Endothelial cell of umbilical vein (primary cell): ENCODE results near the gene HCN2. TPM values are rescaled to one million over a fixed set of nuclear protein-coding genes. Genes with fewer than 3 reads are reported as not detected.

Experiments
- BruUV-seq: library from RNA; stranded (reverse); fragments of 400-500 nt; replicated peaks from 2 replicates; lab custom pipeline; 2021; lab: Mats Ljungman, UMichigan
- CTCF ChIA-PET: fragments of 300-600, 350-600 bp; sonication (Branson Sonifier 250); formaldehyde crosslinking; loops from one replicate; lab custom pipeline; 2021; ENCODE audit warnings: antibody characterized with exemption, inconsistent platforms; lab: Charles Lee
- POLR2A ChIA-PET: fragments of 300-600, 350-600 bp; sonication (Branson Sonifier 250); formaldehyde crosslinking; loops from one replicate; lab custom pipeline; 2021; ENCODE audit warnings: antibody characterized with exemption, inconsistent platforms; lab: Charles Lee
- DNase-seq: peaks from one replicate; pipeline ENCODE4 v3.0.0-alpha.2; 2011; ENCODE audit warnings: low read depth, low spot score
- FAIRE-seq: peaks from 2 replicates; lab custom pipeline; 2011; peaks lifted over from hg19 to GRCh38; lab: Jason Lieb, UNC
- H2AFZ ChIP-seq: 2 replicates; pipeline ENCODE4 v1.6.0; 2012; ENCODE audit warnings: low read depth, low read length, control low read depth, inconsistent platforms
- H3K27ac ChIP-seq: 2 replicates; pipeline ENCODE4 v1.5.1; 2011; ENCODE audit warnings: low read depth, mild to moderate bottlenecking, control low read depth, low read length, moderate library complexity; ENCODE audit not compliant: insufficient read depth
- H3K27me3 ChIP-seq, 2 experiments: 2 replicates each; pipeline versions ENCODE4 v1.6.0 to v1.6.1; 2011; ENCODE audit warnings: low read length in 2 of 2, mixed read lengths in 1 of 2; ENCODE audit not compliant: control insufficient read depth in 2 of 2, insufficient read depth in 2 of 2
- H3K36me3 ChIP-seq, 2 experiments: 2 replicates in 1 of 2; 3 replicates in 1 of 2; pipeline ENCODE4 v1.5.1; 2011; ENCODE audit warnings: low read length in 2 of 2, mild to moderate bottlenecking in 1 of 2, moderate library complexity in 1 of 2; ENCODE audit not compliant: control insufficient read depth in 2 of 2, insufficient read depth in 2 of 2; ENCODE audit errors: extremely low read depth in 1 of 2
- H3K4me1 ChIP-seq: 3 replicates; pipeline ENCODE4 v1.5.1; 2011; ENCODE audit warnings: mild to moderate bottlenecking, low read length; ENCODE audit not compliant: control insufficient read depth, insufficient read depth; ENCODE audit errors: extremely low read depth
- H3K4me2 ChIP-seq: 2 replicates; pipeline ENCODE4 v1.6.1; 2011; ENCODE audit warnings: low read length, control low read depth, mixed read lengths; ENCODE audit not compliant: insufficient read depth
- H3K4me3 ChIP-seq, 3 experiments: fragments of 200-600 bp in 1 of 3; sonication (generic), shearing (Covaris generic) in 1 of 3; replicated peaks in 1 of 3; 2 replicates each; pipeline ENCODE4 v1.5.1; 2011 to 2016; ENCODE audit warnings: control low read depth in 3 of 3, low read length in 3 of 3, mild to moderate bottlenecking in 2 of 3, inconsistent platforms in 1 of 3, low read depth in 1 of 3, moderate library complexity in 1 of 3; ENCODE audit not compliant: insufficient read depth in 1 of 3
- H3K79me2 ChIP-seq: 2 replicates; pipeline ENCODE4 v1.6.0; 2012; ENCODE audit warnings: low read length, inconsistent platforms; ENCODE audit not compliant: control insufficient read depth, insufficient read depth
- H3K9ac ChIP-seq: replicated peaks from 2 replicates; pipeline ENCODE3; 2011; ENCODE audit warnings: low read length, control low read depth; ENCODE audit not compliant: insufficient read depth; ENCODE audit errors: extremely low read depth
- H3K9me1 ChIP-seq: replicated peaks from 3 replicates; pipeline ENCODE4 v1.6.0; 2011; ENCODE audit warnings: mild to moderate bottlenecking, low read length; ENCODE audit not compliant: control insufficient read depth, insufficient read depth; ENCODE audit errors: extremely low read depth
- H3K9me3 ChIP-seq: replicated peaks from 2 replicates; pipeline ENCODE4 v1.5.1; 2012; ENCODE audit warnings: low read length, inconsistent platforms; ENCODE audit not compliant: control insufficient read depth, insufficient read depth
- H4K20me1 ChIP-seq: replicated peaks from 2 replicates; pipeline ENCODE3; 2011; ENCODE audit warnings: mild to moderate bottlenecking, low read length; ENCODE audit not compliant: control insufficient read depth, insufficient read depth; ENCODE audit errors: extremely low read depth
- CTCF ChIP-seq, 2 donors: IDR thresholded peaks; 1 replicate in 1 of 2; 2 replicates in 1 of 2; pipeline ENCODE4 v1.5.1; 2011; ENCODE audit warnings: low read length in 2 of 2, mild to moderate bottlenecking in 2 of 2, moderate library complexity in 2 of 2, control low read depth in 1 of 2, inconsistent platforms in 1 of 2, low read depth in 1 of 2; ENCODE audit not compliant: insufficient read depth in 1 of 2; ENCODE audit errors: extremely low read depth in 1 of 2
- EZH2 ChIP-seq: IDR thresholded peaks from 2 replicates; pipeline ENCODE4 v1.6.1; 2012; ENCODE audit warnings: borderline replicate concordance, low read depth, mild to moderate bottlenecking, moderate library complexity, low read length, inconsistent platforms; ENCODE audit not compliant: severe bottlenecking
- FOS ChIP-seq: IDR thresholded peaks from 2 replicates; pipeline ENCODE4 v1.6.1; 2011; ENCODE audit warnings: mild to moderate bottlenecking, low read length, moderate library complexity, borderline replicate concordance; ENCODE audit not compliant: insufficient read depth
- GATA2 ChIP-seq: IDR thresholded peaks from 2 replicates; pipeline ENCODE4 v1.7.0; 2011; ENCODE audit warnings: low read depth, mild to moderate bottlenecking, moderate library complexity, mixed read lengths, low read length; ENCODE audit not compliant: insufficient read length, insufficient read depth
- JUN ChIP-seq: IDR thresholded peaks from 2 replicates; pipeline ENCODE4 v1.6.1; 2011; ENCODE audit warnings: borderline replicate concordance, low read depth; ENCODE audit not compliant: insufficient read length, insufficient read depth
- MAX ChIP-seq: IDR thresholded peaks from 2 replicates; pipeline ENCODE4 v1.6.1; 2011; ENCODE audit not compliant: insufficient read depth, insufficient read length
- MYC ChIP-seq: IDR thresholded peaks from one replicate; pipeline ENCODE4 v1.6.1; 2011; ENCODE audit warnings: mild to moderate bottlenecking, low read depth, low read length
- POLR2A ChIP-seq: IDR thresholded peaks from 2 replicates; pipeline ENCODE4 v1.6.1; 2012; ENCODE audit warnings: low read depth, mild to moderate bottlenecking, control low read depth, low read length
- POLR2AphosphoS5 ChIP-seq: IDR thresholded peaks from 2 replicates; pipeline ENCODE4 v1.6.1; 2012; ENCODE audit warnings: low read depth, mild to moderate bottlenecking, control low read depth, low read length, moderate library complexity; ENCODE audit not compliant: insufficient read depth
- dilution Hi-C: fragments of 300-500 bp; cut with MboI; formaldehyde crosslinking; loops from one replicate; pipeline ENCODE4 v1.15.0; 2019; ENCODE audit warnings: low sequenced_read_pairs; ENCODE audit not compliant: extremely low pct_ligation_motif_present
- intact Hi-C: fragments of 100-400 bp; cut with micrococcal nuclease; formaldehyde crosslinking; loops from one replicate; pipeline ENCODE4 v1.10.0; 2022
- polyA plus RNA-seq, 4 experiments: library from polyadenylated mRNA; depleted of rRNA in 3 of 4; stranded (reverse) in 3 of 4; unstranded in 1 of 4; fragments of >200 nt; gene quantifications; 2 replicates each; pipeline versions ENCODE4 v1.2.1 to v1.2.3, GENCODE V29; 2011 to 2012; ENCODE audit warnings: missing spikeins in 1 of 4
- total RNA-seq: library from RNA; stranded (reverse); gene quantifications from 2 replicates; pipeline ENCODE4 v1.2.3, GENCODE V29; 2021

HCN2 gene
- total and polyA plus RNA-seq, 2 donors (not counting 3 experiments of a cell fraction or from before 2014, with no cell fraction given), result 0.18 to 0.53 TPM

DNA sequence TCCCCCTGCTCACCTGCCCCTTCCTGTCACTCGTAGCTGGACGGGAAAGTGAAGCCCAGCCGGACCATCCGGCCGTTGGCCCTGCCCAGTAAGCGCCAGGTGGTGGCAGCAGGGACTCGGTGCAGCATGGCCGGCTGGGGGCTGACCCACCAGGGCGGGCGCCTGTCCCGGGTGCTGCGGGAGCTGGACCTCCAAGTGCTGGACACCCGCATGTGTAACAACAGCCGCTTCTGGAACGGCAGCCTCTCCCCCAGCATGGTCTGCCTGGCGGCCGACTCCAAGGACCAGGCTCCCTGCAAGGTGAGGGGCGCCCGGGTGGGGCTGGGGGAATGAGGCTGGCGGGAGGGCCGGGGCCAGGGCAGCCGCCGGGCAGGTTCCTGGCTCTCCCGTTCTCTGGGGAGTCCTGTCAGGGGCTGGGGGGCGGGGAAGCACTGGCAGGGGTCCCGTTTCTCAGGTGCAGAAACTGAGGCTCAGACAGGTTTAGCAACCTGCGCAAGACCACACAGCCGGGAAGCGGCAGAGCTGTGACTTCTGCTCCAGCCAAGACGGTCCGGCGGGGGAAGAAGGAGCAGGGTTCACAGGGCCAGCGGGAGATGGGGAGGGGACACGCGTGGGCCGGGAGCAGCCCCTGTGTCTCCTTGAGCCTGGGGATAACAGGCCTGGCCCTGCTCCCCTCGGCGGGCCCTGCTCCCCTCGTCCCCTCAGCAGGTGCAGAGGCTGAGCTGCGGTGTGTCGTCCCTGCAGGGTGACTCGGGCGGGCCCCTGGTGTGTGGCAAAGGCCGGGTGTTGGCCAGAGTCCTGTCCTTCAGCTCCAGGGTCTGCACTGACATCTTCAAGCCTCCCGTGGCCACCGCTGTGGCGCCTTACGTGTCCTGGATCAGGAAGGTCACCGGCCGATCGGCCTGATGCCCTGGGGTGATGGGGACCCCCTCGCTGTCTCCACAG is 40.5 kb upstream of the HCN2 start:
- Histone ChIP-seq H3K79me2 (no peaks in the 10 kb centered on the region), H3K4me1 (no peaks in the 10 kb centered on the region), H3K27ac (no peak overlapping the region), H4K20me1 (no peaks in the 10 kb centered on the region), H3K9me3 (no peaks in the 10 kb centered on the region), H3K4me2 (no peak overlapping the region), H3K9ac (no peak overlapping the region), H3K9me1 (no peaks in the 10 kb centered on the region), H3K36me3 (no peaks in the 10 kb centered on the region), H2AFZ (no peak overlapping the region), H3K27me3 (no peaks in the 10 kb centered on the region), H3K4me3 (no peak overlapping the region)
- no peak for DNase-seq
- no peak for FAIRE-seq
- TF ChIP-seq POLR2A (no peak), JUN (no peak), GATA2 (no peak), POLR2AphosphoS5 (no peak), FOS (no peak), CTCF (IDR thresholded peaks at IDR 0.05; ENCODE audit: extremely low read depth in 1 of 2, insufficient read depth in 1 of 2, low read depth in 1 of 2, low read length in 2 of 2) (no peak), EZH2 (no peak), MAX (no peak), MYC (no peak)
- dilution Hi-C loops (no loop called here), intact Hi-C loops (no loop called here)
- ChIA-PET POLR2A (no interaction called here), CTCF (no interaction called here)
- no TSS peak for BruUV-seq
